ENCODE results near the gene HIPK1. TPM values are rescaled to one million over a fixed set of nuclear protein-coding genes. Genes with fewer than 3 reads are reported as not detected.

Gene HIPK1
- total RNA-seq, 4 donors from 2014 or later: 65.8 to 102 (median 84.7) TPM

- Histone ChIP-seq H3K27me3 (no peaks in the 10 kb centered on the region), H3K27ac (no peak overlapping the region), H3K4me3 (replicated peaks in 1 of 3) (no peak overlapping the region), H3K36me3 (no peaks in the 10 kb centered on the region), H3K4me1 (peaks cover 8 to 37% of the 10 kb centered on the region in 2 donors), H3K9me3 (no peaks in the 10 kb centered on the region)
- WGBS, 2 donors: 88 to 94% methylated on average over 7 of the region's 7 CpGs
- intact Hi-C loops (cut with DNase I): loop anchor here (10.0 kb wide), 1 partner anchor 149 kb away; no protein-coding TSS in a partner anchor
- DNase-seq: no peak
- TF ChIP-seq CTCF (IDR thresholded peaks at IDR 0.05) (no peak), POLR2A (IDR thresholded peaks at IDR 0.05) (no peak)
These were observed 54.7 kb downstream of the HIPK1 start for GRCh38 chr1:113983826-113984225.

- H3K36me3 ChIP-seq: no peaks in the 10 kb centered on the region
- DNase-seq: no peak
- H3K27me3 ChIP-seq: no peaks in the 10 kb centered on the region
- H3K4me1 ChIP-seq: peaks cover 5 to 28% of the 10 kb centered on the region in 2 donors
- H3K27ac ChIP-seq: no peak overlapping the region
- WGBS, 2 donors: 55 to 67% methylated on average over 4 of the region's 4 CpGs
- no peak overlapping the region for H3K4me3 ChIP-seq (replicated peaks in 1 of 3)
- TF ChIP-seq CTCF (IDR thresholded peaks at IDR 0.05): no peak
- no peak for TF ChIP-seq POLR2A (IDR thresholded peaks at IDR 0.05)
- H3K9me3 ChIP-seq: no peaks in the 10 kb centered on the region
- intact Hi-C loops (cut with DNase I): loop anchor here (10.0 kb wide), 1 partner anchor 150 kb away; no protein-coding TSS in a partner anchor
These were observed 55.6 kb downstream of the HIPK1 start for GRCh38 chr1:113984710-113985109.

GRCh38 chr1:113986802-113987201 is 57.7 kb downstream of the HIPK1 start:
- peaks cover 5 to 28% of the 10 kb centered on the region in 2 donors for H3K4me1 ChIP-seq
- no peaks in the 10 kb centered on the region for H3K27me3 ChIP-seq
- no peak overlapping the region for H3K27ac ChIP-seq
- no peak for DNase-seq
- intact Hi-C loops (cut with DNase I): loop anchor here (10.0 kb wide), 1 partner anchor 152 kb away; no protein-coding TSS in a partner anchor
- TF ChIP-seq POLR2A (IDR thresholded peaks at IDR 0.05) (no peak), CTCF (IDR thresholded peaks at IDR 0.05) (no peak)
- 82 to 94% methylated on average over 6 of the region's 6 CpGs for WGBS, 2 donors
- H3K36me3 ChIP-seq: no peaks in the 10 kb centered on the region
- H3K9me3 ChIP-seq: no peaks in the 10 kb centered on the region
- H3K4me3 ChIP-seq (replicated peaks in 1 of 3): no peak overlapping the region

- no peak for TF ChIP-seq POLR2A (IDR thresholded peaks at IDR 0.05)
- no peak for TF ChIP-seq CTCF (IDR thresholded peaks at IDR 0.05)
- Histone ChIP-seq H3K4me3 (replicated peaks in 1 of 3) (no peak overlapping the region), H3K36me3 (no peaks in the 10 kb centered on the region), H3K27me3 (no peaks in the 10 kb centered on the region), H3K4me1 (peaks cover 5 to 23% of the 10 kb centered on the region in 2 donors), H3K27ac (no peak overlapping the region), H3K9me3 (no peaks in the 10 kb centered on the region)
- intact Hi-C loops (cut with DNase I): loop anchor here (10.0 kb wide), 1 partner anchor 152 kb away; no protein-coding TSS in a partner anchor
- no peak for DNase-seq
- 65 to 70% methylated on average over 5 of the region's 5 CpGs for WGBS, 2 donors
These were observed 58.1 kb downstream of the HIPK1 start for GRCh38 chr1:113987259-113987658.

- no peaks in the 10 kb centered on the region for H3K4me1 ChIP-seq
- 64 to 72% methylated on average over 2 of the region's 2 CpGs for WGBS, 2 donors
- no peak overlapping the region for H3K27ac ChIP-seq
- DNase-seq: no peak
- TF ChIP-seq CTCF (IDR thresholded peaks at IDR 0.05): no peak
- no peak for TF ChIP-seq POLR2A (IDR thresholded peaks at IDR 0.05)
- no peaks in the 10 kb centered on the region for H3K36me3 ChIP-seq
- H3K9me3 ChIP-seq: no peaks in the 10 kb centered on the region
- no peak overlapping the region for H3K4me3 ChIP-seq (replicated peaks in 1 of 3)
- intact Hi-C loops (cut with DNase I): no loop called here
- H3K27me3 ChIP-seq: no peaks in the 10 kb centered on the region
These were observed 61.4 kb downstream of the HIPK1 start for GRCh38 chr1:113990530-113990929.
